H9 (cell line): ENCODE data around the gene TMEM198. TPM values are rescaled to one million over a fixed set of nuclear protein-coding genes. Genes with fewer than 3 reads are reported as not detected.
A peak's percentile ranks its signal among the peaks of the same experiment; 100 is the strongest.

Source experiments
- DNase-seq: peaks from one replicate; pipeline ENCODE4 v3.0.0-alpha.2; 2017
- H2AFZ ChIP-seq: one replicate; pipeline ENCODE4 v1.6.1; 2013; ENCODE audit warnings: mild to moderate bottlenecking, low read length, control low read depth, moderate library complexity
- H2AK5ac ChIP-seq: 2 replicates; pipeline ENCODE4 v1.6.1; 2013; ENCODE audit warnings: low read length, control low read depth, mixed read lengths; ENCODE audit not compliant: insufficient read length
- H2BK120ac ChIP-seq: one replicate; pipeline ENCODE4 v1.6.1; 2013; ENCODE audit warnings: low read depth, mild to moderate bottlenecking, low read length, control low read depth, inconsistent platforms; ENCODE audit not compliant: poor library complexity, severe bottlenecking
- H2BK12ac ChIP-seq: 2 replicates; pipeline ENCODE4 v1.6.1; 2013; ENCODE audit warnings: low read length, control low read depth, mixed read lengths, low read depth; ENCODE audit not compliant: insufficient read length
- H2BK15ac ChIP-seq: 2 replicates; pipeline ENCODE4 v1.6.1; 2013; ENCODE audit warnings: low read depth, low read length, control low read depth
- H2BK20ac ChIP-seq: one replicate; pipeline ENCODE4 v1.6.1; 2013; ENCODE audit warnings: low read depth, mild to moderate bottlenecking, low read length, control low read depth, inconsistent platforms; ENCODE audit not compliant: poor library complexity, severe bottlenecking
- H2BK5ac ChIP-seq: 2 replicates; pipeline ENCODE4 v1.6.1; 2013; ENCODE audit warnings: low read length, control low read depth, mixed read lengths; ENCODE audit not compliant: insufficient read length
- H3K14ac ChIP-seq: 2 replicates; pipeline ENCODE4 v1.6.1; 2013; ENCODE audit warnings: low read length, control low read depth; ENCODE audit not compliant: insufficient read depth
- H3K18ac ChIP-seq: 2 replicates; pipeline ENCODE4 v1.6.1; 2013; ENCODE audit warnings: low read depth, mild to moderate bottlenecking, mixed read lengths, low read length, control low read depth; ENCODE audit not compliant: insufficient read length
- H3K23ac ChIP-seq: 2 replicates; pipeline ENCODE4 v1.6.1; 2013; ENCODE audit warnings: low read length, control low read depth, mixed read lengths, low read depth; ENCODE audit not compliant: insufficient read length
- H3K23me2 ChIP-seq: 2 replicates; pipeline ENCODE4 v1.6.1; 2013; ENCODE audit warnings: low read depth, mild to moderate bottlenecking, mixed read lengths, low read length, control low read depth; ENCODE audit not compliant: insufficient read length, poor library complexity, severe bottlenecking
- H3K27ac ChIP-seq: 2 replicates; pipeline ENCODE4 v1.5.1; 2013; ENCODE audit warnings: low read length, control low read depth, mixed read lengths, low read depth; ENCODE audit not compliant: insufficient read length
- H3K27me3 ChIP-seq: 2 replicates; pipeline ENCODE4 v1.6.1; 2013; ENCODE audit warnings: low read length, control low read depth, inconsistent platforms; ENCODE audit not compliant: insufficient read depth
- H3K4ac ChIP-seq: 2 replicates; pipeline ENCODE4 v1.6.1; 2013; ENCODE audit warnings: low read depth, mild to moderate bottlenecking, control low read depth, inconsistent platforms, low read length, moderate library complexity
- H3K4me1 ChIP-seq: 2 replicates; pipeline ENCODE4 v1.6.1; 2013; ENCODE audit warnings: low read length, control low read depth, inconsistent platforms; ENCODE audit not compliant: insufficient read depth
- H3K4me2 ChIP-seq: 2 replicates; pipeline ENCODE4 v1.6.1; 2013; ENCODE audit warnings: low read length, control low read depth, mixed read lengths; ENCODE audit not compliant: insufficient read length, insufficient read depth
- H3K56ac ChIP-seq: 2 replicates; pipeline ENCODE4 v1.6.1; 2013; ENCODE audit warnings: low read depth, mild to moderate bottlenecking, mixed read lengths, low read length, control low read depth; ENCODE audit not compliant: insufficient read length
- H3K79me1 ChIP-seq: 2 replicates; pipeline ENCODE4 v1.6.1; 2013; ENCODE audit warnings: low read depth, mild to moderate bottlenecking, moderate library complexity, low read length, control low read depth, inconsistent platforms; ENCODE audit not compliant: insufficient read depth, poor library complexity, severe bottlenecking
- H3K79me2 ChIP-seq: 2 replicates; pipeline ENCODE4 v1.6.1; 2013; ENCODE audit warnings: low read length, control low read depth, inconsistent platforms; ENCODE audit not compliant: insufficient read depth
- H3K9ac ChIP-seq: 2 replicates; pipeline ENCODE4 v1.6.1; 2013; ENCODE audit warnings: low read length, control low read depth, mixed read lengths; ENCODE audit not compliant: insufficient read length; ENCODE audit errors: extremely low read depth
- H3K9me3 ChIP-seq: one replicate; pipeline ENCODE4 v1.6.1; 2013; ENCODE audit warnings: low read depth, low read length, inconsistent platforms; ENCODE audit not compliant: control insufficient read depth
- H3T11ph ChIP-seq: one replicate; pipeline ENCODE4 v1.6.1; 2013; ENCODE audit warnings: mild to moderate bottlenecking, low read length, control low read depth, inconsistent platforms
- H4K20me1 ChIP-seq: one replicate; pipeline ENCODE4 v1.6.1; 2013; ENCODE audit not compliant: control insufficient read depth, insufficient read length, insufficient read depth
- H4K5ac ChIP-seq: 2 replicates; pipeline ENCODE4 v1.6.1; 2013; ENCODE audit warnings: low read depth, mild to moderate bottlenecking, mixed read lengths, low read length, control low read depth; ENCODE audit not compliant: insufficient read length
- H4K8ac ChIP-seq: replicated peaks from 2 replicates; pipeline ENCODE4 v1.6.1; 2013; ENCODE audit warnings: low read length, control low read depth, mixed read lengths, low read depth; ENCODE audit not compliant: insufficient read length
- H4K91ac ChIP-seq: 2 replicates; pipeline ENCODE4 v1.6.1; 2013; ENCODE audit warnings: low read depth, mild to moderate bottlenecking, moderate library complexity, mixed read lengths, low read length, control low read depth; ENCODE audit not compliant: insufficient read length
- H3K27ac Mint-ChIP-seq, 3 experiments: 2 replicates in 2 of 3; 3 replicates in 1 of 3; pipeline ENCODE4 v1.8.0; 2020 to 2021; ENCODE audit warnings: mixed read lengths in 3 of 3, mild to moderate bottlenecking in 1 of 3, moderate library complexity in 1 of 3
- H3K27me3 Mint-ChIP-seq: 2 replicates; pipeline ENCODE4 v1.8.0; 2021; ENCODE audit warnings: low read depth, mild to moderate bottlenecking, moderate library complexity, mixed read lengths
- H3K36me3 Mint-ChIP-seq, 3 experiments: 2 replicates in 2 of 3; 3 replicates in 1 of 3; pipeline ENCODE4 v1.8.0; 2020 to 2021; ENCODE audit warnings: low read depth in 3 of 3, mixed read lengths in 3 of 3; ENCODE audit not compliant: insufficient read depth in 1 of 3
- H3K4me1 Mint-ChIP-seq, 2 experiments: 2 replicates each; pipeline ENCODE4 v1.8.0; 2020; ENCODE audit warnings: mixed read lengths in 2 of 2
- H3K4me3 Mint-ChIP-seq, 2 experiments: 2 replicates in 1 of 2; 3 replicates in 1 of 2; pipeline ENCODE4 v1.8.0; 2020 to 2021; ENCODE audit warnings: mild to moderate bottlenecking in 2 of 2, mixed read lengths in 2 of 2, moderate library complexity in 1 of 2
- H3K9me3 Mint-ChIP-seq, 2 experiments: 2 replicates in 1 of 2; 3 replicates in 1 of 2; pipeline ENCODE4 v1.8.0; 2020; ENCODE audit warnings: mild to moderate bottlenecking in 2 of 2, mixed read lengths in 2 of 2, moderate library complexity in 1 of 2
- CTCF ChIP-seq: fragments of 200-600 bp; sonication (generic); conservative IDR thresholded peaks from 3 replicates; pipeline ENCODE4 v1.8.0; 2021; ENCODE audit warnings: antibody characterized with exemption, mild to moderate bottlenecking
- WGBS: extraction: QIAGEN DNeasy Blood & Tissue Kit; methylation state at CpG from one replicate; pipeline ENCODE4 v1.1.7; 2013; ENCODE audit warnings: missing lambda C conversion rate, low lambda C conversion rate, mixed read lengths; ENCODE audit not compliant: insufficient read length; ENCODE audit errors: extremely low coverage; 5-methylcytosine and 5-hydroxymethylcytosine counted together
- total RNA-seq: library from RNA; stranded (reverse); gene quantifications from 2 replicates; pipeline ENCODE4 v1.2.1, GENCODE V29; 2021

TMEM198 gene
- total RNA-seq, 1 experiment from 2014 or later = 7.7 TPM

GRCh38 chr2:219536967-219537366, 6.9 kb upstream of the TMEM198 start:
- H3K4me3 Mint-ChIP-seq = peak overlapping the region; percentile 7 to 53; a peak in 2 of 5 replicates
- Histone ChIP-seq H3K79me2 (no peaks in the 10 kb centered on the region), H3K9ac (no peak overlapping the region), H2AK5ac (no peak overlapping the region), H2BK5ac (no peak overlapping the region), H3K14ac (no peak overlapping the region), H3K27me3 (no peaks in the 10 kb centered on the region), H3K23ac (no peak overlapping the region), H3T11ph (no peak overlapping the region), H2BK20ac (no peak overlapping the region), H4K8ac (no peak overlapping the region), H2AFZ (no peak overlapping the region), H3K27ac (no peak overlapping the region), H3K9me3 (no peaks in the 10 kb centered on the region), H3K18ac (no peak overlapping the region), H3K23me2 (peaks cover 2% of the 10 kb centered on the region), H3K4ac (no peak overlapping the region), H2BK120ac (no peak overlapping the region), H3K56ac (no peak overlapping the region), H3K79me1 (no peaks in the 10 kb centered on the region), H4K20me1 (no peaks in the 10 kb centered on the region), H4K91ac (no peak overlapping the region), H3K4me1 (peaks cover 3% of the 10 kb centered on the region; the same call in 1 of the 2 replicates), H2BK12ac (no peak overlapping the region), H3K4me2 (no peak overlapping the region), H2BK15ac (no peak overlapping the region), H4K5ac (no peak overlapping the region)
- DNase-seq = no peak
- H3K27ac Mint-ChIP-seq = peak overlapping the region in 1 of 3 experiments; percentile 62; a peak in 1 of 7 replicates
- TF ChIP-seq CTCF = no peak
- H3K4me1 Mint-ChIP-seq = peaks cover 26 to 30% of the 10 kb centered on the region in 2 experiments
- H3K36me3 Mint-ChIP-seq = peaks cover 14 to 28% (median 21%) of the 10 kb centered on the region in 3 experiments
- WGBS = no CpG with 5 or more reads among the region's 9 CpGs
- peaks cover 11% of the 10 kb centered on the region for H3K27me3 Mint-ChIP-seq
- peaks cover 0 to 1% of the 10 kb centered on the region in 2 experiments; a peak in 3 of 5 replicates for H3K9me3 Mint-ChIP-seq
